ENCODE measurements around the gene IFT57.

Gene IFT57

DNA sequence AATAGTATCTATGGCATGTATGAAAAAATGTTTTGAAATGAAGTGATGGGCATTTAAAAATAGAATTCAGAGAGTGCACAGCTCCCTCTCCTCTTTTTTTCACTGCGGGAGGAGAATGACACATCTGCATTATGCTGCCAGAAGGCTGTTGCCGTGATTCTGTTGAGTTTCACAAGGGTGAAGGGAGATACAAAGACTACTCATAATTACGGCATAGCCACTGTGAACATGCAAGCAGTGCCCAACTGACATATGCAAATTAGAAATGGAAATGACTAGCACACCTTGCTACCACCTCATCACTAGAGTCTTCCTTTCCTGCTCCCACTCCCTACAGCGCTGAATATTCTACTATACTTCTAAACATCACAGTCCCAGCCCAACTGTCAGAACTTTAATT, 20.1 kb downstream of the IFT57 start:
- no peaks in the 10 kb centered on the region for H3K27me3 ChIP-seq (ENCODE audit: low read depth)
- no peaks in the 10 kb centered on the region for H3K9me3 ChIP-seq
- H3K4me1 ChIP-seq, result no peaks in the 10 kb centered on the region
- no peak overlapping the region for H3K4me3 ChIP-seq
- DNase-seq (ENCODE audit: low spot score in 2 of 2), result no peak
- in situ Hi-C loops (cut with MboI; ENCODE audit: low sequenced_read_pairs), result no loop called here
- peaks cover 2% of the 10 kb centered on the region; the same call in 1 of the 2 replicates for H3K36me3 ChIP-seq (replicated peaks)

DNA sequence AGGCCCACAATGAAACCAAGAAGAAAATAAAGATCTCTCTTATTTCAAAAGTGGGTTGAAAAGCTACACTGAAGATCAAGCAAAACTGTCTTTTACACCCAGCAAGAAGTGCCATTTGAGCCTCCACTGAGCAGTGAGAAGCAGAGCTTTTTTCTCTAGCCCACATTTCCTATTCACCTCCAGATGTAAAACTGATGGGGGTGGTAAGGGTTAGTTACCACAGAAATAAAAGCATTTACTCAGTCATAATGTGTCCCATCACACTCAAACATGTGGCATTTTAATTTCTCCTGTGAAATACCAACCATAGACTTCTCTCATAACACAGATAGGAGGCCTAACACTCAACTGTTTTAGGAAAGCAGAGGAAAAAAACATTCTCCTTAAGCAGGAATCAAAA, 21.0 kb downstream of the IFT57 start:
- Histone ChIP-seq H3K36me3 (replicated peaks) (peaks cover 1% of the 10 kb centered on the region; the same call in 1 of the 2 replicates), H3K4me3 (no peak overlapping the region), H3K4me1 (no peaks in the 10 kb centered on the region), H3K9me3 (no peaks in the 10 kb centered on the region), H3K27me3 (ENCODE audit: low read depth) (no peaks in the 10 kb centered on the region)
- in situ Hi-C loops (cut with MboI; ENCODE audit: low sequenced_read_pairs), result no loop called here
- DNase-seq (ENCODE audit: low spot score in 2 of 2), result no peak

DNA sequence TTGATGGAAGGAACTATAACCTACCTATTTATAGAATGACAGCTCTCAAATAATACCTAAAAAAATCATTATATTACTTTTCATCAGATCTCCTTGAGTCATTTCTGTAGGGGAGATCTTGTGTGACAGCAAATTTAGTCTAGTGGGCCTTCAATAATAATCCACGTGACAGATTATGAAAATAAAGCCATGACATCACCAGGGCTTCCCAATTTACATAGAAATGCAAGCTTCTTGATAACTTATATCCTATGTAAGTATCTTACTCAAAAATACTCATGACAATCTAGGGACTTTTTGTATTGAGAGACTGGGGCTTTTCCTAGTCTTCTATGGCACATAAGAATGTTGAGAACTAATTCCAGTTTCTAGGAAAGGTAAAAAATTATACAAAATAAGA, 21.6 kb downstream of the IFT57 start:
- Histone ChIP-seq H3K4me1 (no peaks in the 10 kb centered on the region), H3K27me3 (ENCODE audit: low read depth) (no peaks in the 10 kb centered on the region), H3K4me3 (no peak overlapping the region), H3K36me3 (replicated peaks) (no peaks in the 10 kb centered on the region; the same call in 1 of the 2 replicates), H3K9me3 (no peaks in the 10 kb centered on the region)
- in situ Hi-C loops (cut with MboI; ENCODE audit: low sequenced_read_pairs), result no loop called here
- DNase-seq (ENCODE audit: low spot score in 2 of 2), result no peak

DNA sequence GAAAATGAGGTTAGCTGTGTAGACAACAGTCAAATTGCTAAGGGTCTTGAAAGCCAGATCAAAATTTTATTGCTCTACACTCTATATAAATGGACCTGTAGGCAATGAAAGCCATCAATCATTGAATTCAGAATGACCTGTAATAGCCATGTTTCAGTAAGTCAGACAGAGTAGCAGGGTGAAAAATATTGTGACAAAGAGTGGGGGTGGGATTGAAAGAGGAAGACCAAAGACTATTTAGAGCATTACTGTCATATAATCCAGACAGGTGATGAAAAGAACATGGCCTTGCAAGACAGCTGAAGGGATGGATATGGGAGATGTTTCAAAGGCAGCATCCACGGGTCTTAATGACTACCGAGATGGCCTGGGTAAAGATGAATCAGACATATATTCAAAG, 22.2 kb downstream of the IFT57 start:
- DNase-seq (ENCODE audit: low spot score in 2 of 2), result no peak
- H3K36me3 ChIP-seq (replicated peaks), result no peaks in the 10 kb centered on the region; the same call in 1 of the 2 replicates
- H3K27me3 ChIP-seq (ENCODE audit: low read depth), result no peaks in the 10 kb centered on the region
- no peaks in the 10 kb centered on the region for H3K4me1 ChIP-seq
- H3K4me3 ChIP-seq, result no peak overlapping the region
- in situ Hi-C loops (cut with MboI; ENCODE audit: low sequenced_read_pairs), result no loop called here
- no peaks in the 10 kb centered on the region for H3K9me3 ChIP-seq

DNA sequence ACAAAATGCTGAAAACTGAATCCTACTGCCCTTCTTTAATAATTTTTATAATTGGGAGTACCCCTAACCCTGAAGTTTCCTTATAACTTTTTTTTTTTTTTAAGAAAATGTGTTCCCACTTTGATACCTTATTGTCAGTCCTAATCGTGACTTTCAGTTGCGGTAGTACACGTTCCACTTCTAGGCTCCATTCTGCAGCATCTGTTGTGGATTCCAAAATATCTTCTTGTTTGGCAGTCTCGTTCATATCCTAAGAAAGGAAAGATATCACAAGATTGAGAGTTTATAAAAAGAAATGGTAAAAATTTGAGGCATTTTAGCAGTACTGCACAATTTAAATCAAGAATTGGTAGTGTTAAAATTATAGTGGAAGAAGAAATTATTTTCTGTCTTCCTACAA, 30.8 kb downstream of the IFT57 start:
- Histone ChIP-seq H3K27me3 (ENCODE audit: low read depth) (no peaks in the 10 kb centered on the region), H3K9me3 (no peaks in the 10 kb centered on the region), H3K4me1 (no peaks in the 10 kb centered on the region), H3K36me3 (replicated peaks) (no peaks in the 10 kb centered on the region; the same call in 1 of the 2 replicates), H3K4me3 (no peak overlapping the region)
- DNase-seq (ENCODE audit: low spot score in 2 of 2), result no peak
- in situ Hi-C loops (cut with MboI; ENCODE audit: low sequenced_read_pairs), result no loop called here

DNA sequence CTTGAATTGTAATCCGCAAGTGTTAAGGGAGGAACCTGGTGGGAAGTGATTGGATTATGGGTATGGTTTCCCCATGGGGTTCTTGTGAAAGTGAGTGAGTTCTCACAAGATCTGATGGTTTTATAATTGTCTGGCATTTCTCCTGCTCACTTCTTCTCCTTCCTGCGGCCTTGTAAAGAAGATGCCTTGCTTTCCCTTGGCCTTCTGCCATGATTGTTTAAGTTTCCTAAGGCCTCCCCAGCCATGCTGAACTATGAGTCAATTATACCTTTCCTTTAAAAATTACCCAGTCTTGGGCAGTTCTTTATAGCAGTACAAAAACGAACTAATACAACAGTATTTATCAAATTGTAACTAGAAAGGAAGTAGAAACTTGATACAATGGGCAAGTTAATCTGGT, 31.9 kb downstream of the IFT57 start:
- in situ Hi-C loops (cut with MboI; ENCODE audit: low sequenced_read_pairs), result no loop called here
- H3K4me1 ChIP-seq, result no peaks in the 10 kb centered on the region
- H3K36me3 ChIP-seq (replicated peaks), result no peaks in the 10 kb centered on the region; the same call in 1 of the 2 replicates
- DNase-seq (ENCODE audit: low spot score in 2 of 2), result no peak
- H3K9me3 ChIP-seq, result no peaks in the 10 kb centered on the region
- no peak overlapping the region for H3K4me3 ChIP-seq
- H3K27me3 ChIP-seq (ENCODE audit: low read depth), result no peaks in the 10 kb centered on the region

DNA sequence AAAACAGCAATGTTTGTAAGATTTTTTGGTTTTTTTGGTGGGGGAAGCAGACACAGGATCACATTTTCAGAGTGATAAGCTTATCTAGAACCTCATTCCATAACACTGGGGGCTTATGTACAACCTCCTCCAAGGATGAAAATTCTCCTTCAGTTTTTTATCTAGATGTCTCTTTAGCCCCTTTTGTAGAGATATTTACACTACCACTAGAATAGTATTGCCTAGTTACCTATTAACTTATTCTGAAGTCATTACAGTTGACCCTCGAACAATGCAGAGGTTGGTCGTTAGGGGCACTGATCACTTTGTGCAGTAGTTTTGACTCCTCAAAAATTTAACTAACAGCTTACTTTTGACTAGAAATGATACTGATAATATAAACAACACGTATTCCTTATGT, 32.8 kb downstream of the IFT57 start:
- DNase-seq (ENCODE audit: low spot score in 2 of 2), result no peak
- in situ Hi-C loops (cut with MboI; ENCODE audit: low sequenced_read_pairs), result no loop called here
- no peak overlapping the region for H3K4me3 ChIP-seq
- H3K9me3 ChIP-seq, result no peaks in the 10 kb centered on the region
- H3K36me3 ChIP-seq (replicated peaks), result no peaks in the 10 kb centered on the region; the same call in 1 of the 2 replicates
- H3K4me1 ChIP-seq, result no peaks in the 10 kb centered on the region
- H3K27me3 ChIP-seq (ENCODE audit: low read depth), result no peaks in the 10 kb centered on the region

DNA sequence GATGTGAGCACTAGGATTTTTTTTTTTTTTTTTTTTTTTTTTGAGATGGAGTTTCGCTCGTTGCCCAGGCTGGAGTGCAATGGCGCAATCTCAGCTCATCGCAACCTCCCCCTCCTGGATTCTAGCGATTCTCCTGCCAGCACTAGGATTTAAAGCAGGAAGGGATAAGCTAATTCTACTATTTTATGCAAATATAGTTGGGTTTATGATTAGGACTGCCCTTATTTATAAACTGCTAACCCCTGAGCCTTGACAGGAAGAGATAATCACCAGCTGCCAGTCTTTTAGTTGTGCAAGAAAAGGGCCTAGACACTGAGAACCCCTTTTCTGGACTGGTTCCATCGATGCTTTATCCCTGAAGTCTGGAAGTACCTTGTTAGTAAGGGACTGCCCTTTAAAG, 36.7 kb downstream of the IFT57 start:
- no peaks in the 10 kb centered on the region for H3K4me1 ChIP-seq
- in situ Hi-C loops (cut with MboI; ENCODE audit: low sequenced_read_pairs), result no loop called here
- no peaks in the 10 kb centered on the region for H3K9me3 ChIP-seq
- no peak overlapping the region for H3K4me3 ChIP-seq
- H3K36me3 ChIP-seq (replicated peaks), result no peaks in the 10 kb centered on the region
- no peaks in the 10 kb centered on the region for H3K27me3 ChIP-seq (ENCODE audit: low read depth)
- no peak for DNase-seq (ENCODE audit: low spot score in 2 of 2)

DNA sequence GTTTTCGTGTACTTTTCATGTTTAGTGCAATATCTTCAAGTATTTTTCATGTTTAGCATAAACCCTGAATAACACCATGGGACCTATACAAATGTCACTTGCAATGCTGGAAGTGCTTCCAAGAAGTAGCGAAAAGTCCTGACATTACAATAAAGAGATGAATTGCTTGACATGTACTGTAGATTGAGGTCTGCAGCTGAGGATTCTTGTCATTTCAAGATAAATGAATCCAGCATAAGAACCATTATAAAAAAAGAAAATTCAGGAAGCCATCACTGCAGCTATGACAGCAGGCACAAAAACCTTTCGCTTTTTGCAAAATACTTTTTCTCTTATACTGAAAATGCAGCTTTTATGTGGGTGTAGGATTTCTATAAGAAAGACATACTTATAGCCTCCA, 37.4 kb downstream of the IFT57 start:
- Histone ChIP-seq H3K9me3 (no peaks in the 10 kb centered on the region), H3K36me3 (replicated peaks) (no peaks in the 10 kb centered on the region), H3K27me3 (ENCODE audit: low read depth) (no peaks in the 10 kb centered on the region), H3K4me1 (no peaks in the 10 kb centered on the region), H3K4me3 (no peak overlapping the region)
- in situ Hi-C loops (cut with MboI; ENCODE audit: low sequenced_read_pairs), result no loop called here
- DNase-seq (ENCODE audit: low spot score in 2 of 2), result no peak

DNA sequence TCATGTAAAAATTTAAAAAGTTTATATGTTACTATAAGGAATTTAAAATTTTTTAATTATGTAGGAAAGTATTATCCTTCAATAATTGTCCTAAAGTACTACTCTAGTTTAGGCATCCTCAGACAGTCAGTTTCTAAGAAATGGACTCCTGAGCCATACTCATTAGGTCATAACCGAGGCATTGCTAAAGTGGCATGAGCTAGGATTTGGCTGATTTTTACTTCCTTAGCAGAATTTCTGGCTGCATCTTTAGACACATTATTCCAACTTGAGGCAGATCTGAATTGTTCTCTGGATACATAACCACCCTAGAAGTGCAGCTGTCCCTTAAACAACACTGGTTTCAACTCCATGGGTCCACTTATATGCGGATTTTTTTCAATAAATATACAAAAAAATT, 38.3 kb downstream of the IFT57 start:
- Histone ChIP-seq H3K4me3 (no peak overlapping the region), H3K27me3 (ENCODE audit: low read depth) (no peaks in the 10 kb centered on the region), H3K9me3 (no peaks in the 10 kb centered on the region), H3K4me1 (no peaks in the 10 kb centered on the region), H3K36me3 (replicated peaks) (no peaks in the 10 kb centered on the region)
- in situ Hi-C loops (cut with MboI; ENCODE audit: low sequenced_read_pairs), result no loop called here
- no peak for DNase-seq (ENCODE audit: low spot score in 2 of 2)

DNA sequence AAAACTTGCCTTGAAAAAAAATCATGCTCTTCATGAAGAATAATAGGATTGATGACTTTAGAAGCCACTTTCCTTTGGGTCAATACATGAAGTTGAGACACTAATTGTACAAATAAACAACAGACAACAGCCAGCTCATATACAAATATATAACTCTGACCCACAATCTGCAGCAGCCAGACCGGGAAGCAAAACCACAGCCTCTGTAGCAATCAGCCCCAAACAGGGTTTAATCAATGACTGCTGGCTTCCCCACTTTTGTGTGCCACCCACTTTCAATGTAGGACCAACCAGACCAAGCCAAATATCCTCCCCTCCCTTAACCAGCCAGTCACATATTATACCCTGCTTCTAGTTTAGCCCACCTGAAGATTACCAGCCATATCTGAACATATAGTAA, 39.0 kb downstream of the IFT57 start:
- in situ Hi-C loops (cut with MboI; ENCODE audit: low sequenced_read_pairs), result no loop called here
- Histone ChIP-seq H3K36me3 (replicated peaks) (no peaks in the 10 kb centered on the region), H3K4me3 (no peak overlapping the region), H3K27me3 (ENCODE audit: low read depth) (no peaks in the 10 kb centered on the region), H3K4me1 (no peaks in the 10 kb centered on the region), H3K9me3 (no peaks in the 10 kb centered on the region)
- DNase-seq (ENCODE audit: low spot score in 2 of 2), result no peak

DNA sequence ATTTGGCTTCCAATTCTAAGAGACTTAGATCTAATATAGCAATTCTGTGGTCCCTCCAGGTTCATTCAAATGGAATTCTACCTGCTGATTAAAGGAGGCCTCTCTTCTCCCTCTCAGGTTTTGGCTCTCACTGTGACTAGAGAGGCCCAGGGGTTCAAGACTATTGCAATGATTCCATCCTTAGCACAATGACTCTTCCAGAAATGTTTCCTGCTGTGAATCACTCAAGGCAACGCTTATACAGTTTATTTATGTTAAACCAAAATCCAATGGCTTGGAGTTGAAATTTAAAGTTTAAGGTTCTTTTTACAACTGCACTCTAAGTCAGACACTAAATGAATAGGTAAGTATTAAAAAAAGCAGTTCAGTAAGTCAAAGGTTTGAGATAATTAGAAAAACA, 39.9 kb downstream of the IFT57 start:
- Histone ChIP-seq H3K27me3 (ENCODE audit: low read depth) (no peaks in the 10 kb centered on the region), H3K36me3 (replicated peaks) (no peaks in the 10 kb centered on the region), H3K9me3 (no peaks in the 10 kb centered on the region), H3K4me1 (no peaks in the 10 kb centered on the region), H3K4me3 (no peak overlapping the region)
- in situ Hi-C loops (cut with MboI; ENCODE audit: low sequenced_read_pairs), result no loop called here
- no peak for DNase-seq (ENCODE audit: low spot score in 2 of 2)

DNA sequence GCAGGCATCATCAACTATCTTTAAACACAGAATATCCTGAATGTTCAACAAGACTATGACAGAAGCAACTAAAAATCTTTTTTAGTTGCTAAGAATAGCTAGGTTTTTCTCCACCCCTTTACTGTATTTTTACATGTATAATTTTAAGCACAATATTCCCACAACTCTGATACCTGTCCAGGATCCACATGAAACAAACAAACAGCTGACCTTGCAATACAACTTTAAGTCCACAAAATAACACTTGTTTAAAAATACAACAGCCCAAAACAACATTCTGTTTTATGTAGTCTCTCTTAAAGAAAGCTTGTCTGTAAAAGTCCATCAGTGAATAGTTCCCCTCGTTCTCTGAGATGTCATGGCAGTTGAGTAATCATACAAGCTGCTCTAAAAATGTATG, 41.1 kb downstream of the IFT57 start:
- Histone ChIP-seq H3K9me3 (no peaks in the 10 kb centered on the region), H3K4me1 (peaks cover 4% of the 10 kb centered on the region), H3K27me3 (ENCODE audit: low read depth) (no peaks in the 10 kb centered on the region), H3K36me3 (replicated peaks) (no peaks in the 10 kb centered on the region), H3K4me3 (no peak overlapping the region)
- DNase-seq (ENCODE audit: low spot score in 2 of 2), result no peak
- in situ Hi-C loops (cut with MboI; ENCODE audit: low sequenced_read_pairs), result no loop called here

DNA sequence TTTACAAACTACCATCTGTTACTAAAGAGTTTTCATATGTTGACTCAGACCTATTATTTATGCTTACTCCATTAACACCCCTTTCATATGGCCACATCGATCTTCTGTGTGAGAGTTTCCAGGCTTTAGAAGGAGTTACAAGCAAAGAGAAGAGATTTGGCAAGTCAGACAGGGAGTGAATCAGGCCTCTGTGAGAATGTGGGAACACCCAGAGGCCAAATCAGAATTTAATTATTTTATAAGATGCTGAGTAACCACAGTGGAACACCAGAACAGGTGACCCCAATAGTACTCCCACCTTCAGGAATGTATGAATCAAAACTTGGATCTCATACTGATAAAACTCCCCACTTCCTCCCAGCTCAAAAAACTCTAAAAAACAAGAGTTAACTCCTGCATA, 42.0 kb downstream of the IFT57 start:
- Histone ChIP-seq H3K4me3 (no peak overlapping the region), H3K9me3 (no peaks in the 10 kb centered on the region), H3K4me1 (peaks cover 13% of the 10 kb centered on the region), H3K36me3 (replicated peaks) (no peaks in the 10 kb centered on the region), H3K27me3 (ENCODE audit: low read depth) (no peaks in the 10 kb centered on the region)
- in situ Hi-C loops (cut with MboI; ENCODE audit: low sequenced_read_pairs), result no loop called here
- DNase-seq (ENCODE audit: low spot score in 2 of 2), result no peak

DNA sequence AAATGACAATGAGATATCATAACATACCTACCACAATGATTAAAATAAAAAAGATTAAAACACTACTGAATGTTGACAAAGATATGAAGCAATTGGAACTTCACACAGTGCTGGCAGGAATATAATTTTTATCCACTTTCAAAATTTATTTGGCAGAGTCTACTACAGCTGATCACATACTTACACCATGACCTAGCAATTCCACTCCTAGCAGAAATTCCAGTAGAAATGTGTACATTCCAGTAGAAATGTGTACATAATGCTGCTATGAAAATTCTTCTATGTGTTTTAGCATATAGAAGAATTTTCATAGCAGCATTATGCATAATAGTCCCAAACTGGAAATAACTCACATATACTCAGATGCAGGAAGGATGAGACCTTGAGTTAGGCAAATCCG, 43.5 kb downstream of the IFT57 start:
- in situ Hi-C loops (cut with MboI; ENCODE audit: low sequenced_read_pairs), result no loop called here
- Histone ChIP-seq H3K9me3 (no peaks in the 10 kb centered on the region), H3K27me3 (ENCODE audit: low read depth) (no peaks in the 10 kb centered on the region), H3K4me3 (no peak overlapping the region), H3K4me1 (peaks cover 14% of the 10 kb centered on the region), H3K36me3 (replicated peaks) (no peaks in the 10 kb centered on the region)
- no peak for DNase-seq (ENCODE audit: low spot score in 2 of 2)
